Left renal cortex interstitium (tissue), 4 donors: ENCODE results near the gene GAST. TPM values are rescaled to one million over a fixed set of nuclear protein-coding genes. Genes with fewer than 3 reads are reported as not detected.

ENCODE experiments used
- DNase-seq, 4 donors: peaks; one replicate each; pipeline ENCODE4 v3.0.0-alpha.2; 2013; ENCODE audit warnings: low read depth in 4 of 4, low spot score in 2 of 4, missing footprints in 1 of 4
- polyA plus RNA-seq, 4 donors: library from polyadenylated mRNA; unstranded; fragments of 120-200 nt; gene quantifications; one replicate each; pipeline ENCODE4 v1.2.1, GENCODE V29; 2013; ENCODE audit not compliant: insufficient read length in 4 of 4

The GAST gene
- polyA plus RNA-seq, 4 donors, result not detected

DNA sequence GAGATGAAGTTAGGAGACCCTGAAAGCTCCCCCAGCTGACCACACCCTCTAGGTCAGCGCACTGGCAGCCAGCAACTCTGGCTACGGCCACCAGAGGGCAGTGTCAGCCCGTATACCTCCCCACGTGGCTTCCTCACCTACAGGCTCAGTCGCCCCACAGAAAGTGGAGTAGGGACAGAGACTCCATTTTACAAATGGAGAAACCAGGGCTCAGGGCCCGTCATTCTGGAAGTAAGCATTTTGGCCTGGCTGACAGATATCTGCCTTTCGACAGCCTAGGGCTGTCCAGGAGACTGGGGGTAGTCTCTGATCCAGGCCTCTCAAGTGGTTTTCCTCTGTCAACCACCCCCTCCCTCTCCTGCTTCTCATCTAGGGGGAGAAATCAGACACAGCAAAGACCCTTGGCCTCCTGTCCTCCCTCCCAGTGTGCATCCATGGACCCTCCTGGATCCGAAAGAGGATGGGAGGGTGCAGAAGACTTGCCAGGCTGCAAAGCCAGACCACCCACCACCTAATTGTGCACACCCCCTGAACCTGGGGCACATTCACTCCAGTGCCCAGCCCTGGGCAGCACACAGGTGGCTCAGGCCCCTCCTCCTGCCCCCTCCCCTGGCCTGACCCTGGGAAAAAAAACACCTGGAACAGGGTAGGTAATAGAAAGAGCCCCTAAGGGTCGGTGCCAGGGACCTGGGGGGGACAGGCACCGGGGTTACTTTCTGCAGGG lies 26.1 kb downstream of the GAST start:
- DNase-seq, result peak in 3 of 4 donors; percentile 63 to 79 (median 69)

DNA sequence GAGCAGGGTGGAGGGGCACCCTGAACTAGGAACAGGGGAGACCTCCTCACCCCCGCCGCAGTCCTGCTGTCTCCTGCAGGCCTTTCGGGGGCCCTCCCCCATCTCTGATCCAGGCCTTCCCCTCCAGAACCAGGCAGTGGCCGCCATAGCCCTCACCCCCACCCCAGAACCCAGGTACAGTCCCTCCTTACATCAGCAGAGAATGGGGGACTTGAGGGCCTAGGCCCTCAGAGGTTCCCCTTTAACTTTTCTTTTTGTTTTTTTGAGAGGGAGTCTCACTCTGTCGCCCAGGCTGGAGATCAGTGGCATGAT lies 26.6 kb downstream of the GAST start:
- DNase-seq, result no peak

DNA sequence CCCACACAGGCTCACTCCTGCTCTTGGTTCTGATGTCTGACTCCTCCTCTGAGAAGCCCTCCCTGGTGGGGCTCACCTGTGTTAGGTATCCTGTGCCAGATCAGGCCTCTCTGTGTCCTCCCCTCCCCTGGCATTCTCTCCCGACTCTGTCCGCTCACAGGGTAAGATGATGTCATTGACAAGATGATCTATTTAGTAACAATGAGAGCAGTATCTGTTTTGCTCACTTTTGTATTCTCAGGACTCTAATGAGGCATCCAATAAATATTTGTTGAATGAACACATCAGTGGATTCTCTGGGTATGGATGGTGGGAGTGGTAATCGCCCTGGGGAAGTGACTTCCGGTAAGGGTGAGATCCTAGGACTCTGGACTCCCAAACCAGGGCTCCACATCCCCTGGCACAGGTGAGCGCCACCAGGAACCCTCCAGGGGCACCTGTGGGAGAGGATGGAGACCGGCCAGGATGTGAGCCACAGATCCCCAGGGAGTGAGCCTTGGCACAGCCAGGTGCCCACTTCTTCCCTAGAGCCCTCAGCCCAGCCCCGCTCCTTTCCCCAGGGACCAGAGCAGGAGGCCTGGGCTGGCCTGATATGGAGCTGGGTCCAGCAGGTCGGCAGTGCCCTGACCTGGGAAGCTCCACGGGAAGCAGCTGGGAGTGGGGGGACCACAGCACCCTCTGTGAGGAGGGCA lies 27.7 kb downstream of the GAST start:
- no peak for DNase-seq

DNA sequence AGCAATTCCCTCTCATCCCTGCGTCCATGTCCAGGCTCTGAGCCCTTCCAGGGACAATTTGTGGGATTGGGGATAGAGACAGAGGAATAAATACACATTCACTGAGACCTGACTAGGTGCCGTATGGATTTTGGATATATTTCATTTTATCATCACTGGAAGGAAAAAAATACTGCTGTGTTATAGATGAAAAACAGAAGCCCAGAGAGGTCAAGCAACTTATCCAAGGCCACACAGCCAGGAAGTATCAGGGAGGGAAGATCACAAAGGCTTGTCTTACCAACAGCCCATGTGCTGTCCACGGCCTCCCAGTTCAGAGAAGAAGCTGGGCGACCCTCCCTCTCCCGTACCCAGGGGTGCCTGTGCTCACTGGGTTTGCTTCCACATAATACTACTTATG lies 28.4 kb downstream of the GAST start:
- no peak for DNase-seq

DNA sequence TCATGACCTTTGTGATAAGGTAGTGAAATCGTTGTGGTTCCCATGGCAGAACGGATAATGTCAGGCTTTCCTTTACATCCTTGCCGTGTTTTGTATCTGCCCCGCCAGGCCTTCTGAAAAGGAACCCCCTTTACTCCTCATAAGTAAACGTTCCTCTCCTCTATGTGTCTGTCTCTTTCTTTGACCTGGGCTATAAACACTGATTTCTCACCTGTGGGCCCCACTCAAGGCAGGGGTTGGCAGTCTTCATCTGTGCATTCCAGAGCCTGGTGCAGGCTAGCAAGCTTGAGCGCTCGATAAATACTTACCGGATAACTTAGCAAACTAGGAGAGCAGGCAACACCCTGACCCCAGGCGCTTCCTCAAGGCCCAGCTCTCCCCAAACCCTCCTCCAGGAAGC lies 29.6 kb downstream of the GAST start:
- DNase-seq, result no peak

DNA sequence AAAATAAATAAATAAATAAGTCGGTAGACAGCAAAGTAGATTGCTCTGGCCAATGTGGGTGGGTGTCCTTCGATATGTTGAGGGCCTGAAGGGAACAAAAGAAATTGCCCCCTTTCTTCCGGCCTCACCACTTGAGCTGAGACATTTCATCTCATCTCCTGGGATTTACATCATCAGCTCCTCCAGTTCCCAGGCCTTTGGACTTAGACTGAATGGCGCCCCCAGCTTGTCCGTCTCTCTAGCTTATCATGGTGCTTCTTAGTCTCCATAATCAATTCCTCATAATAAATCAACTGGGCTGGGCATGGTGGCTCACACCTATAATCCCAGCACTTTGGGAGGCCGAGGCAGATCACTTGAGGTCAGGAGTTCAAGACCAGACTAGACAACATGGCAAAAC lies 36.1 kb downstream of the GAST start:
- no peak for DNase-seq

DNA sequence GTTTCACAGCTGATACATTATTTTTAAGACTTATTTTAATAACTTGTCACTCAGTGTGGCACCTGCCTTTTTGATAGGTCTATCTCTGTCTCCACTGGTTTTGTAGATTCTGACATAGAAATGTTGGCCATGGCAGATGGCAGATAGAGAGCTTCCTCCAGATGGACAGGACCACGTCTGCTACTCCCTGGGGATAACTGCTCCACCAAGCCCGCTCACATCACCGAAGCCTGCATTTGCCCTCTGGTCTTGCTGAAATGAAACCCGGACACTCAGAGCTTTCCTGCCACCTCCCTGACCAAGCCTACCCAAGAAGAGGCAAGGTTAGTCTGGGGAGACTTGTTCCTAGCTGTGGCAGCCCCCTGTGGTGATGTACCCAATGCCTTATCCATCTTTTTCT lies 38.7 kb downstream of the GAST start:
- DNase-seq, result no peak

DNA sequence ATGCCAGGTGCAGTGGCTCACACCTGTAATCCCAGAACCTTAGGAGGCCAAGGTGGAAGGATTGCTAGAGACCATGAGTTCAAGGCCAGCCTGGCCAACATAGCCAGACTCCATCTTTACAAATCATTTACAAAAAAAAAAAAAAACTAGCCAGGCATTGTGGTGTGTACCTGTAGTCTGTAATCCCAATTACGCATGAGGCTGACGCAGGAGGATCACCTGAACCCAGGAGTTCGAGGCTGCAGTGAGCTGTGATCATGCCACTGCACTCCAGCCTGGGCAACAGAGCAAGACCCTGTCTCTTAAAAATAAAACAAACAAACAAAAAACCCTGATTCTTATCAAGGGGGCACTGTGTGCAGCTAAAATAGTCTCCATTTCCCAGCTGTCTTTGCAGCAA lies 39.2 kb downstream of the GAST start:
- no peak for DNase-seq

DNA sequence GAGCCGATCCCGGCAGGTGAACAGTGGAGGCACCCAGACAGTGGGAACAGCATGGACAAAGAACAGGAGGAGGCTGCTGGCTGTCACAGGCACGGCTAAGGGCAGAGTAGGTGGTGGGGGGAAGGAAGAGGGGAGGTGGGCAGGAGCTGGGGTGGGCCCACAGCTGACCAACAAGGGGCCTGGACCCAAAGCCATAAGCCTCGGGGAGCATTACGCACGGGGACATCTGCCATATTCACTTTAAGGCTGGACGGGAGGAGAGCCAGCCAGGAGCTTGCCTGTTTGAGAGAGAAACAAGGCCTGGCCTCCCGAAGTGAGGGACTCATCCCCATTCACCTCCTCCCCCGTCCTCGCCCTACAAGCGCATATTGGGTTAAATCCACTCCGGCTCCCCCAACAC lies 41.9 kb downstream of the GAST start:
- no peak for DNase-seq

DNA sequence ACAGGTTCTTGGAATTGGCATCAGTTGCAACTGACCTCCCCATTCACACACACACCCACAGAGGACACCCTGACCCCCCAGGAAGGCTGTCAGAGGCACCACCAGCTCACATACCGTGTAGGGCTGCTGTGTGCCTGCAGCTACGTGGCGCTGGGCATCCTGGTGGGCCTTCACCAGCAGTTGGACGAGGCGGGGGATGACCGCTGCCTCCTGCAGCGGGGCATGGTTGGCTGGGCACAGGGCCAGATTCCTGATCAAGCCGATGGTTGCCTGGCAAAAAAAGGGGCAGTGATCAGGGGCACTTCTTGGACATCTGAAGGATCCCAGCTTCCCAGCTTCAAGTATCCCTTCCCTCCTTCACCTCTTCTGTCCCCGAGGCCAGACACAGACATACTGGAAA lies 46.5 kb downstream of the GAST start:
- no peak for DNase-seq

DNA sequence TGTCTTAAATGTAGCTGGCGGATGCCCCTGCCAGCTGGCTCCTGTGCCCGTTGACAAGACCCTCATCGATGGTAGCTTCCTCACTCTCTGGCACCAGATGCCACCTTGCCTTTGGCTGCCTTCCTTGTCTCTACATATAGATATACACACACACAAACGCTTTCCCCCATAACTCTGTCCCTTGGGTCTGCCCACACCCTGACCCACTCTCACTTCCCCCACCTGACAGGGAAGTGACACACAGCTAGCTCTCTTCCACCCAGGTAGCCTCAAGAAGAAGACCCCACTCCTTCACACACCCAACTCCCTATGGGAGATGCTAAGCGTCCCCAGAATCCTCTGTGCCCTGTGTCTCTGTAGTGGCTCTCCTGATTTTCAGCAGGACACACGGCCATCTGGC lies 48.7 kb downstream of the GAST start:
- DNase-seq, result no peak

DNA sequence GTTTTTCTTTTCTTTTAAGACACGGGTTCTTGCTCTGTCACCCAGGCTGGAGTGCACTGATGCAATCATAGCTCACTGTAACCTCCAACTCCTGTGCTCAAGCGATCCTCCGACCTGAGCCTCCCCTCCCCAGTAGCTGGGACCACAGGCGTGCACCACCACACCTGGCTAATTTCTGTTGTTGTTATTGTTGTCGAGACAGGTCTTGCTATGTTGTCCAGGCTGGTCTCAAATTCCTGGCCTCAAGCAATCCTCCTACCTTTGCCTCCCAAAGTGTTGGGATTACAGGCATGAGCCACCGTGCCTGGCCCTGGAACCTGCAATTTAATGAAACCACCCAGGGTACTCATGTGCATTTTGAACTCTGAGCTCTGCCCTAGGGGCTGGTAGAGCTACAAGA lies 50.3 kb downstream of the GAST start:
- no peak for DNase-seq

DNA sequence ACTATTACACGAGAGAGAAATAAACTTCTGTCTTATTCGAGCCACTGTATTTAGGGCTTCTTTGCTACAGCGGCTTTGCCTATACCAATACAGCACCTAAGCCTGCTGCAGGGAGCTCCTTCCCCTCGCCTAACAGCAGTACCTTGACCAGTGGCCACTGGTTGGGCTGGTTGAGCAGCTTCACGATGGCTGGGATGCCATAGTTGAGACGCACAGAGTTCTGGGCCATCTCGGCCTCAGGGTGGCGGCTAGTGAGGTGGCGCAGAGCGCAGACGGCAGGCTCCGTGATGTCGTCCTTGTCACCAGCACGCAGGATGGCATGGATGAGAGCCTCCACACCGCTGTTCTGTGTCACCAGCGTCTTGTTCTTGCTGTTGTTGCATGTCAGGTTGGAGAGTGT lies 50.7 kb downstream of the GAST start:
- no peak for DNase-seq

DNA sequence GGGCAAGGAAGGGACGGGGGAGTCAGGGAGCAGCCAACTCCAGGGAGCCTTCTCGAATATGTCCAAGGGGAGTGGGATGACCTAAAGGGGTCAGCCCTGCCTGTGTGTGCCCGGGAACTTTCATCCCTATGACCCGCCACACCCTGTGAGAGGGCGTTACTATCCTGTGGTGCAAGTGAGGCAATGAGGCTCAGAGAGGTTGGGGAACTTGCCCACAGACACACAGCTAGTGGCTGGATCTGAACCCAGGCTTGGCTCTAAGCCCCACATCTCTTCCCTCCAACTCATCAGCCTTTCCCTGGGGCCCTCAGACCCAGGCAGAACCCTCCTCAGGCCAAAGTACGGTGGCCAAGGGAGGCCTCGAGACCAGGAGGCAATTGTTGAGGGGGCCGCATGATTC lies 51.2 kb downstream of the GAST start:
- DNase-seq, result no peak

Other genes with a start within 250 kb of the GAST start
- gene KRT32, start 244.9 kb upstream of the GAST start, polyA plus RNA-seq, result not detected
- gene KRT35, start 231.2 kb upstream of the GAST start, polyA plus RNA-seq, result under 1 TPM in 2 of 4 donors, not detected in 2; 0.10 to 0.14 TPM
- not detected for gene KRT36, start 222.4 kb upstream of the GAST start, polyA plus RNA-seq
- under 1 TPM; 0.31 to 0.93 (median 0.40) TPM for gene KRT13, start 206.7 kb upstream of the GAST start, polyA plus RNA-seq
- gene KRT15, start 193.4 kb upstream of the GAST start, polyA plus RNA-seq, result 1 to 10 TPM in 2 of 4 donors, under 1 TPM in 2; 0.49 to 2.6 (median 1.2) TPM
- 100 to 1,000 TPM; 165 to 257 (median 212) TPM for gene KRT19, start 184.0 kb upstream of the GAST start, polyA plus RNA-seq
- gene KRT9, start 140.3 kb upstream of the GAST start, polyA plus RNA-seq, result not detected
- under 1 TPM in 3 of 4 donors, not detected in 1; 0.16 to 0.70 (median 0.51) TPM for gene KRT14, start 125.4 kb upstream of the GAST start, polyA plus RNA-seq
- not detected for gene KRT16, start 99.6 kb upstream of the GAST start, polyA plus RNA-seq
- 1 to 10 TPM; 1.5 to 3.4 (median 1.7) TPM for gene KRT17, start 87.8 kb upstream of the GAST start, polyA plus RNA-seq
- gene EIF1, start 23.4 kb upstream of the GAST start, polyA plus RNA-seq, result 100 to 1,000 TPM; 593 to 776 (median 721) TPM
- 1 to 10 TPM in 3 of 4 donors, under 1 TPM in 1; 0.78 to 1.7 (median 1.4) TPM for gene HAP1, start 22.3 kb downstream of the GAST start, polyA plus RNA-seq
- gene JUP, start 74.4 kb downstream of the GAST start, polyA plus RNA-seq, result 100 to 1,000 TPM; 185 to 252 (median 210) TPM
- gene P3H4, start 99.6 kb downstream of the GAST start, polyA plus RNA-seq, result 10 to 100 TPM; 33.8 to 55.6 (median 46.2) TPM
- 100 to 1,000 TPM; 132 to 191 (median 162) TPM for gene FKBP10, start 100.7 kb downstream of the GAST start, polyA plus RNA-seq
- gene NT5C3B, start 123.9 kb downstream of the GAST start, polyA plus RNA-seq, result 100 to 1,000 TPM in 2 of 4 donors, 10 to 100 TPM in 2; 96.1 to 113 (median 101) TPM
- gene KLHL10, start 125.5 kb downstream of the GAST start, polyA plus RNA-seq, result under 1 TPM in 3 of 4 donors, not detected in 1; 0.16 to 0.58 (median 0.23) TPM
- gene KLHL11, start 153.1 kb downstream of the GAST start, polyA plus RNA-seq, result 10 to 100 TPM in 2 of 4 donors, 1 to 10 TPM in 2; 8.3 to 11.4 (median 10.0) TPM
- gene ACLY, start 206.6 kb downstream of the GAST start, polyA plus RNA-seq, result 10 to 100 TPM; 84.7 to 90.6 (median 86.7) TPM
- gene ODAD4, start 218.3 kb downstream of the GAST start, polyA plus RNA-seq, result 1 to 10 TPM; 6.4 to 8.5 (median 7.5) TPM